ENCODE results near the gene ATMIN. TPM values are rescaled to one million over a fixed set of nuclear protein-coding genes. Genes with fewer than 3 reads are reported as not detected.

Gene ATMIN
- total and polyA plus RNA-seq, 2 of the 13 experiments (the other 11 are each of a cell fraction or from before 2014, with no cell fraction given) = 34.6 to 60.4 TPM

- TF ChIP-seq, protein P1, sequence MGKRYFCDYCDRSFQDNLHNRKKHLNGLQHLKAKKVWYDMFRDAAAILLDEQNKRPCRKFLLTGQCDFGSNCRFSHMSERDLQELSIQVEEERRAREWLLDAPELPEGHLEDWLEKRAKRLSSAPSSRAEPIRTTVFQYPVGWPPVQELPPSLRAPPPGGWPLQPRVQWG (CRISPR knock-in tag; IDR thresholded peaks at IDR 0.05; ENCODE audit: borderline replicate concordance, low read depth) = no peak
- TF ChIP-seq KDM5B (CRISPR knock-in tag; IDR thresholded peaks at IDR 0.05; ENCODE audit: borderline replicate concordance) (no peak), SMAD1 (CRISPR knock-in tag; IDR thresholded peaks at IDR 0.05; ENCODE audit: borderline replicate concordance, low read depth) (no peak), PCBP1 (IDR thresholded peaks at IDR 0.05; ENCODE audit: borderline replicate concordance, low read depth, low read length) (0 out of 2 replicates have a peak, but pooled peaks have one; percentile 3), SOX5 (CRISPR knock-in tag; IDR thresholded peaks at IDR 0.05; ENCODE audit: borderline replicate concordance) (no peak), ZMYM4 (CRISPR knock-in tag; IDR thresholded peaks at IDR 0.05) (no peak), ZNF746 (CRISPR knock-in tag; IDR thresholded peaks at IDR 0.05) (0 out of 2 replicates have a peak, but pooled peaks have one; percentile 29), FOXC1 (CRISPR knock-in tag; IDR thresholded peaks at IDR 0.05; ENCODE audit: borderline replicate concordance) (no peak), AGO1 (IDR thresholded peaks at IDR 0.05; ENCODE audit: low read depth, low read length, poor library complexity, severe bottlenecking) (no peak), ZFP82 (CRISPR knock-in tag; IDR thresholded peaks at IDR 0.05; ENCODE audit: borderline replicate concordance) (0 out of 2 replicates have a peak, but pooled peaks have one; percentile 29), ZBTB25 (CRISPR knock-in tag; IDR thresholded peaks at IDR 0.05) (no peak), ZNF614 (CRISPR knock-in tag; IDR thresholded peaks at IDR 0.05; ENCODE audit: borderline replicate concordance) (no peak), ZNF225 (CRISPR knock-in tag; IDR thresholded peaks at IDR 0.05) (0 out of 2 replicates have a peak, but pooled peaks have one; percentile 77), TRIM24 (CRISPR knock-in tag; IDR thresholded peaks at IDR 0.05) (no peak), HMG20A (CRISPR knock-in tag; IDR thresholded peaks at IDR 0.05; ENCODE audit: borderline replicate concordance) (no peak), ZNF281 (CRISPR knock-in tag; IDR thresholded peaks at IDR 0.05; ENCODE audit: borderline replicate concordance) (0 out of 2 replicates have a peak, but pooled peaks have one; percentile 15), PHF21A (CRISPR knock-in tag; IDR thresholded peaks at IDR 0.05) (no peak), ZNF572 (CRISPR knock-in tag; IDR thresholded peaks at IDR 0.05) (0 out of 2 replicates have a peak, but pooled peaks have one; percentile 25), HNF4A (CRISPR knock-in tag; IDR thresholded peaks at IDR 0.05) (no peak), ZNF546 (CRISPR knock-in tag; conservative IDR thresholded peaks at IDR 0.05) (no peak)
- TF ChIP-seq, protein P2, sequence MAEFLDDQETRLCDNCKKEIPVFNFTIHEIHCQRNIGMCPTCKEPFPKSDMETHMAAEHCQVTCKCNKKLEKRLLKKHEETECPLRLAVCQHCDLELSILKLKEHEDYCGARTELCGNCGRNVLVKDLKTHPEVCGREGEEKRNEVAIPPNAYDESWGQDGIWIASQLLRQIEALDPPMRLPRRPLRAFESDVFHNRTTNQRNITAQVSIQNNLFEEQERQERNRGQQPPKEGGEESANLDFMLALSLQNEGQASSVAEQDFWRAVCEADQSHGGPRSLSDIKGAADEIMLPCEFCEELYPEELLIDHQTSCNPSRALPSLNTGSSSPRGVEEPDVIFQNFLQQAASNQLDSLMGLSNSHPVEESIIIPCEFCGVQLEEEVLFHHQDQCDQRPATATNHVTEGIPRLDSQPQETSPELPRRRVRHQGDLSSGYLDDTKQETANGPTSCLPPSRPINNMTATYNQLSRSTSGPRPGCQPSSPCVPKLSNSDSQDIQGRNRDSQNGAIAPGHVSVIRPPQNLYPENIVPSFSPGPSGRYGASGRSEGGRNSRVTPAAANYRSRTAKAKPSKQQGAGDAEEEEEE (CRISPR knock-in tag; IDR thresholded peaks at IDR 0.05; ENCODE audit: borderline replicate concordance) = no peak
- TF ChIP-seq, protein P3, sequence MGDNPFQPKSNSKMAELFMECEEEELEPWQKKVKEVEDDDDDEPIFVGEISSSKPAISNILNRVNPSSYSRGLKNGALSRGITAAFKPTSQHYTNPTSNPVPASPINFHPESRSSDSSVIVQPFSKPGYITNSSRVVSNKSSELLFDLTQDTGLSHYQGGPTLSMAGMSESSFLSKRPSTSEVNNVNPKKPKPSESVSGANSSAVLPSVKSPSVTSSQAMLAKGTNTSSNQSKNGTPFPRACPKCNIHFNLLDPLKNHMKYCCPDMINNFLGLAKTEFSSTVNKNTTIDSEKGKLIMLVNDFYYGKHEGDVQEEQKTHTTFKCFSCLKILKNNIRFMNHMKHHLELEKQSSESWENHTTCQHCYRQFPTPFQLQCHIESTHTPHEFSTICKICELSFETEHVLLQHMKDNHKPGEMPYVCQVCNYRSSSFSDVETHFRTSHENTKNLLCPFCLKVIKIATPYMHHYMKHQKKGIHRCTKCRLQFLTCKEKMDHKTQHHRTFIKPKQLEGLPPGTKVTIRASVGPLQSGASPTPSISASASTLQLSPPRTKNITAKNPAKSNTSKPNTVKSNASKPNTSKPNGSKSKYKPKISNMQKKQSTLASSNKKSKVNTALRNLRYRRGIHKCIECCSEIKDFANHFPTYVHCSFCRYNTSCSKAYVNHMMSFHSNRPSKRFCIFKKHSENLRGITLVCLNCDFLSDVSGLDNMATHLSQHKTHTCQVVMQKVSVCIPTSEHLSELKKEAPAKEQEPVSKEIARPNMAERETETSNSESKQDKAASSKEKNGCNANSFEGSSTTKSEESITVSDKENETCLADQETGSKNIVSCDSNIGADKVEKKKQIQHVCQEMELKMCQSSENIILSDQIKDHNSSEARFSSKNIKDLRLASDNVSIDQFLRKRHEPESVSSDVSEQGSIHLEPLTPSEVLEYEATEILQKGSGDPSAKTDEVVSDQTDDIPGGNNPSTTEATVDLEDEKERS (CRISPR knock-in tag; IDR thresholded peaks at IDR 0.05) = 0 out of 2 replicates have a peak, but pooled peaks have one; percentile 27
These were observed 60.0 kb downstream of the ATMIN start (continued) for GRCh38 chr16:81095653-81095952.
